Left cardiac atrium (tissue), 4 donors: ENCODE results near the gene SEC24C. TPM values are rescaled to one million over a fixed set of nuclear protein-coding genes. Genes with fewer than 3 reads are reported as not detected.
"Not testable (repeated sequence)": the region's sequence is repeated elsewhere in the genome, so short reads cannot be mapped to it uniquely, and the experiment has no call there.

Experiments used
- ATAC-seq, 2 donors: fragments of 200-7000 bp; cut with Tn5 transposase; one replicate each; pipeline ENCODE4 v1.9.1; 2020; ENCODE audit warnings: mild to moderate bottlenecking in 2 of 2, moderate library complexity in 2 of 2
- DNase-seq: peaks from one replicate; pipeline ENCODE4 v3.0.0-alpha.2; 2020
- intact Hi-C, 2 donors: fragments of 100-400 bp; cut with DNase I; formaldehyde crosslinking; loops; one replicate each; pipeline versions ENCODE4 v1.14.1 to v1.15.1; 2022 to 2023
- total RNA-seq, 2 donors: library from RNA; stranded (reverse); fragmentation: NEBNext Ultra II Directional; extraction: Animal tissue kit (Norgen Biotek cat#: 25700); gene quantifications; one replicate each; pipeline ENCODE4 v1.2.1, GENCODE V29; 2021
- donor health status: DM: no; HTN: yes; CAD: no.
- donor health status: DM: no; HTN: yes; CAD: no; lungs with severe emphysema.
- donor health status: DM: yes; HTN: yes; CAD: no.
- donor health status: Dilated cardiomyopathy.

The SEC24C gene
- total RNA-seq, 2 donors from 2014 or later: 42.9 to 52.6 TPM

DNA sequence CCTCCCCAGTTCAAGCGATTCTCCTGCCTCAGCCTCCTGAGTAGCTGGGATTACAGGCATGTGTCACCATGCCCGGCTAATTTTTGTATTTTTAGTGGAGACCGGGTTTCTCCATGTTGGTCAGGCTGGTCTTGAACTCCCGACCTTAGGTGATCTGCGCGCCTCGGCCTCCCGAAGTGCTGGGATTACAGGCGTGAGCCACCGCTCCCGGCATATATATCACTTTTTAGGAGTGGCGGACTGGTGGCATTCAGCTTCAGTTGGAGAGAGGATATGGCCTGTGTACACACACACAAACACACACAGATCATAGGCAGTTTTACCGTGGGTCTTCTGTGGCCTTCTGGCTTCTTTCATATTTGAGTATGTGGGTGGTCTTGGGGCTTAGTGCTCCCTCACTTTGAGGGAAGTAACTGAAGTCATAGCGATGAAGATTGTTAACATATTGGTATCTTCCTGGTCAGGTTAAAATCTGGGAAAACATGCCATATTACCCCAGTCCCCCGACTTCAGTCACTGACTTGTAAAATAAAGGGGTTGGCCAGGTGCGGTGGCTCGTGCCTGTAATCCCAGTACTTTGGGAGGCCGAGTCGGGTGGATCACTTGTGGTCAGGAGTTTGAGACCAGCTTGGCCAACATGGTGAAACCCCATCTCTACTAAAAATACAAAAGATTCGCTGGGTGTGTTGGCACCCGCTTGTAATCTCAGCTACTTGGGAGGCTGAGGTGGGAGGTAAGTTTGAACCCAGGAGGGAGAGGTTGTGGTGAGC, 43.0 kb downstream of the SEC24C start:
- intact Hi-C loops, DNase-seq, ATAC-seq: not testable (repeated sequence)

- intact Hi-C loops: no loop called here
- ATAC-seq (no peak), DNase-seq (no peak)
Measured at GRCh38 chr10:73788864-73789658, 44.9 kb downstream of the SEC24C start.

GRCh38 chr10:73789659-73790055, 45.5 kb downstream of the SEC24C start:
- DNase-seq: no peak
- intact Hi-C loops: no loop called here

GRCh38 chr10:73790886-73791625, 46.9 kb downstream of the SEC24C start:
- DNase-seq (no peak), ATAC-seq (no peak)
- intact Hi-C loops: no loop called here

More at GRCh38 chr10:73789659-73790055, 45.5 kb downstream of the SEC24C start:
- no peak for ATAC-seq

- ATAC-seq: no peak
- DNase-seq: no peak
- intact Hi-C loops: no loop called here
Measured at GRCh38 chr10:73791871-73792400, 47.8 kb downstream of the SEC24C start.

GRCh38 chr10:73793456-73793855, 49.3 kb downstream of the SEC24C start:
- no peak for ATAC-seq
- DNase-seq: no peak
- intact Hi-C loops: no loop called here

DNA sequence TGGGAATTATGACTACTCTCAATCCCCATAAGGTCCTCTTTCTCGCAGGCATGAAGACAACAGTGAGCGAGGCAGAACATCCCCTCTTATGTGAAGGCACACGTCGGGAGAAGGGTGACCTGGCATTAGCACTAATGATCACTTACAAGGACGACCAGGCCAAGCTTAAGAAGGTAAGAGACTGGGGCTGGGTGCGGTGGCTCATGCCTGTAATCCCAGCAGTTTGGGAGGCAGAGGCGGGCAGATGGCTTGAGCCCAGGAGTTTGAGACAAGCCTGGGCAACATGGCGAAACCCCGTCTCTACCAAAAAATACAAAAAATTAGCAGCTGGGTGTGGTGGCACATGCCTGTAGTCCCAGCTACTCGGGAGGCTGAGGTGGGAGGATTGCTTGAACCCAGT, 51.3 kb downstream of the SEC24C start:
- DNase-seq, intact Hi-C loops, ATAC-seq: not testable (repeated sequence)

DNA sequence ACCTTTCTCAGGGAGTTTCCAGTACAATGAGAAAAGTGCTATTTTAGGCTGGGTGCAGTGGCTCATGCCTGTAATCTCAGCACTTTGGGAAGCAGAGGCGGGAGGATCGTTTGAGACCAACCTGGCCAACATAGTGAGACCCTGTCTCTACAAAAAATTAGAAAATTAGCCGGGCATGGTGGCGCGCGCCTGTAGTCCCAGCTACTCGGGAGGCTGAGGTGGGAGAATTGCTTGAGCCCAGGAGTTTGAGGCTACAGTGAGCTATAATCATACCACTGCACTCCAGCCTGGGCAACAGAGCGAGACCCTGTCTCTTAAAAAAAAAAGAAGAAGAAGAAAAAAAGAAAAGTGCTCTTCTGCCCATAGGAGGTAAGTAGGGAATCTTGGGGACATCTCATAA, 51.9 kb downstream of the SEC24C start:
- intact Hi-C loops, ATAC-seq, DNase-seq: not testable (repeated sequence)

DNA sequence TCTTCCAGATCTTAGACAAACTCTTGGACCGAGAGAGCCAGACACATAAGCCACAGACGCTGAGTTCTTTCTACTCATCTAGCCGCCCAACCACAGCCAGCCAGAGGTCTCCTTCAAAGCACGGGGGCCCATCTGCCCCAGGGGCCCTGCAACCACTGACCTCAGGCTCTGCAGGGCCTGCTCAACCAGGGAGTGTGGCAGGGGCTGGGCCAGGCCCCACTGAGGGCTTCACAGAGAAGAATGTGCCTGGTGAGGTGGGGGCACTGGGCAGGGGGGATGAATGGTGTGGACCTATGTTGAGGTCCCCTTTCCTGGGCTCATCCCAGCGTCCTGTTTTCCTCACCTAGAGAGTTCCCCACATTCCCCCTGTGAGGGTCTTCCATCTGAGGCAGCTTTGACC, 52.6 kb downstream of the SEC24C start:
- DNase-seq (no peak), ATAC-seq (no peak)
- intact Hi-C loops: no loop called here

DNA sequence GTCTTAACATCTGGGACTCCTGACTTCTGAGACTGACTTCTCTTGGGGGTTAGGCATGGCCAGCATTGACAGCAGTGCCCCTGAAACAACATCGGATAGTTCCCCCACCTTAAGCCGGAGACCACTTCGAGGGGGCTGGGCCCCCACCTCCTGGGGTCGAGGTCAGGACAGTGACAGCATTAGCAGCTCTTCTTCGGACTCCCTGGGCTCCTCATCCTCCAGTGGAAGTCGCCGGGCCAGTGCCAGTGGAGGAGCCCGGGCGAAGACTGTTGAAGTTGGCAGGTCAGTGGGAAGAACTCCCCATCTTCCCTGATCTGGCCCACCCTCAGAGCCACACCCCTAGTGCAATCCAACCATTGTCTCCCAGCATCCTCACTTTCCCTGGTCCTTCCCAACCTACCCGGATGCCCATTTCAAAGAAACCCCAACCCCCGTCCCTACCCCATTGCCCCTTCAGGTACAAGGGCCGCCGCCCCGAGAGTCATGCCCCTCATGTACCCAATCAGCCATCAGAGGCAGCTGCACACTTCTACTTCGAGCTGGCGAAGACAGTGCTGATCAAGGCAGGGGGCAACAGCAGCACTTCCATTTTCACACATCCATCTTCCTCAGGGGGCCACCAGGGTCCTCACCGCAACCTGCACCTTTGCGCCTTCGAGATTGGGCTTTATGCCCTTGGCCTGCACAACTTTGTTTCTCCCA, 53.3 kb downstream of the SEC24C start:
- DNase-seq (no peak), ATAC-seq (no peak)
- intact Hi-C loops: no loop called here

DNA sequence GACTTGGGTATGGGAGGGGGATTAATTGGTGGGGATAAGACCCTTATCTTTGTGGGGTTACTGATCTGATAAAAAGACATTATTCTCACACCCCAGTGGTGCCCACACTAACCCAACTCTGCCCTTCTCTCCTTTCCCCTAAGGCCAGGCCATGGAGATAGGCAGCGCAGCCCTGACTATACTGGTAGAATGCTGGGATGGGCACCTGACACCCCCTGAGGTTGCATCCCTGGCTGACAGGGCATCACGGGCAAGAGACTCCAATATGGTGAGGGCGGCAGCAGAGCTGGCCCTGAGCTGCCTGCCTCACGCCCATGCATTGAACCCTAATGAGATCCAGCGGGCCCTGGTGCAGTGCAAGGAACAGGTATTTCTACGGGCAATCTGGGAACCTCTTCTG, 53.9 kb downstream of the SEC24C start:
- DNase-seq (no peak), ATAC-seq (no peak)
- intact Hi-C loops: no loop called here

DNA sequence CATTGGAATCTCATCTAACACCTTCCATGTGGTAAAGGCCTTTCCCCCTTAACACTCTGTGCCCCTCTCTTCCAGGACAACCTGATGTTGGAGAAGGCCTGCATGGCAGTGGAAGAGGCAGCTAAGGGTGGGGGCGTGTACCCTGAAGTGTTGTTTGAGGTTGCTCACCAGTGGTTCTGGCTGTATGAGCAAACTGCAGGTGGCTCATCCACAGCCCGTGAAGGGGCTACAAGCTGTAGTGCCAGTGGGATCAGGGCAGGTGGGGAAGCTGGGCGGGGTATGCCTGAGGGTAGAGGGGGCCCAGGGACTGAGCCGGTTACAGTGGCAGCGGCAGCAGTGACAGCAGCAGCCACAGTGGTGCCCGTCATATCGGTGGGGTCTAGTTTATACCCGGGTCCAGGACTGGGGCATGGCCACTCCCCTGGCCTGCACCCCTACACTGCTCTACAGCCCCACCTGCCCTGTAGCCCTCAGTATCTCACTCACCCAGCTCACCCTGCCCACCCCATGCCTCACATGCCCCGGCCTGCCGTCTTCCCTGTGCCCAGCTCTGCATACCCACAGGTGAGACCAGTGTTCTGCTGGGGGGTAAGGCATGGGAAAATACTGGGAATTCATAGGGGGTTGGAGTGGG, 54.9 kb downstream of the SEC24C start:
- intact Hi-C loops: no loop called here
- DNase-seq (no peak), ATAC-seq (peak in 1 of 2 donors; percentile 4)

GRCh38 chr10:73799899-73800559, 55.9 kb downstream of the SEC24C start:
- intact Hi-C loops: no loop called here
- DNase-seq (no peak), ATAC-seq (peak in 1 of 2 donors; percentile 2)

- ATAC-seq (peak in 1 of 2 donors; percentile 3), DNase-seq (no peak)
Measured at GRCh38 chr10:73800560-73801252, 56.5 kb downstream of the SEC24C start.

DNA sequence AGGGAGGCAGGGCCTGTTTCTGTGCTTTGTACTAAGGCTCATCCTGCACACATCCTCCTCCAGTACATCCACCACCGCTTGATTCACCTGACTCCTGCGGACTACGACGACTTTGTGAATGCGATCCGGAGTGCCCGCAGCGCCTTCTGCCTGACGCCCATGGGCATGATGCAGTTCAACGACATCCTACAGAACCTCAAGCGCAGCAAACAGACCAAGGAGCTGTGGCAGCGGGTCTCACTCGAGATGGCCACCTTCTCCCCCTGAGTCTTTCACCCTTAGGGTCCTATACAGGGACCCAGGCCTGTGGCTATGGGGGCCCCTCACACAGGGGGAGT, 57.0 kb downstream of the SEC24C start:
- ATAC-seq: peak in 1 of 2 donors; percentile 3
- intact Hi-C loops: no loop called here
- DNase-seq: no peak

More at GRCh38 chr10:73800560-73801252, 56.5 kb downstream of the SEC24C start:
- intact Hi-C loops: no loop called here

- DNase-seq (no peak), ATAC-seq (no peak)
- intact Hi-C loops: no loop called here
Measured at GRCh38 chr10:73802276-73802991, 58.3 kb downstream of the SEC24C start.
